OCI-LY3 (cell line): ENCODE results near the gene ACTL6B.

ENCODE experiments used
- EZH2phosphoT487 ChIP-seq: fragments of 200-600 bp; shearing (Covaris generic); IDR thresholded peaks from 2 replicates; pipeline ENCODE4 v1.6.1; 2018; ENCODE audit warnings: antibody characterized with exemption, mixed run types, low read depth
- TF ChIP-seq, protein P1 (sequence below): fragments of 200-600, 300-600 bp; sonication (generic); IDR thresholded peaks from 2 replicates; pipeline ENCODE4 v1.5.1; 2014; ENCODE audit warnings: antibody characterized with exemption, low read length, low read depth

DNA sequence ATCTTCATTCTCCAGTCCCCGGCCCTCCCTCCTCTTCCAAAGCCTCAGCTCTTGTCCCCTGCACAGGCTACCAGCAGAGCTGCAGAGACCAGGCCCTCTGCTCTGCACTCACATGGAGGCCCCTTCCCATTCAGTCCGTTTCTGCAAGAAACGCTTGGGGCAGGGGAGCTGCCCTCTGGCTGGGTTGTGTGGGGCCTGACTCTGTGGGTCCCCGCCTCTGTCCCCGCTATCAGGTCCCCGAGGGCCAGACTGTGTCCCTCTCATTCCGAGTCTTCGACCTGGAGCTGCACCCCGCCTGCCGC lies 52.6 kb downstream of the ACTL6B start:
- TF ChIP-seq, protein P1, sequence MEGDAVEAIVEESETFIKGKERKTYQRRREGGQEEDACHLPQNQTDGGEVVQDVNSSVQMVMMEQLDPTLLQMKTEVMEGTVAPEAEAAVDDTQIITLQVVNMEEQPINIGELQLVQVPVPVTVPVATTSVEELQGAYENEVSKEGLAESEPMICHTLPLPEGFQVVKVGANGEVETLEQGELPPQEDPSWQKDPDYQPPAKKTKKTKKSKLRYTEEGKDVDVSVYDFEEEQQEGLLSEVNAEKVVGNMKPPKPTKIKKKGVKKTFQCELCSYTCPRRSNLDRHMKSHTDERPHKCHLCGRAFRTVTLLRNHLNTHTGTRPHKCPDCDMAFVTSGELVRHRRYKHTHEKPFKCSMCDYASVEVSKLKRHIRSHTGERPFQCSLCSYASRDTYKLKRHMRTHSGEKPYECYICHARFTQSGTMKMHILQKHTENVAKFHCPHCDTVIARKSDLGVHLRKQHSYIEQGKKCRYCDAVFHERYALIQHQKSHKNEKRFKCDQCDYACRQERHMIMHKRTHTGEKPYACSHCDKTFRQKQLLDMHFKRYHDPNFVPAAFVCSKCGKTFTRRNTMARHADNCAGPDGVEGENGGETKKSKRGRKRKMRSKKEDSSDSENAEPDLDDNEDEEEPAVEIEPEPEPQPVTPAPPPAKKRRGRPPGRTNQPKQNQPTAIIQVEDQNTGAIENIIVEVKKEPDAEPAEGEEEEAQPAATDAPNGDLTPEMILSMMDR: no peak
- no peak for TF ChIP-seq EZH2phosphoT487
